B cell (primary cell): ENCODE measurements around the gene ACO1. TPM values are rescaled to one million over a fixed set of nuclear protein-coding genes. Genes with fewer than 3 reads are reported as not detected.

Experiments used
- ATAC-seq: fragments of 200-7000 bp; cut with Tn5 transposase; one replicate; pipeline ENCODE4 v1.10.0; 2021; ENCODE audit warnings: low read depth, mild to moderate bottlenecking, moderate number of reproducible peaks, moderate library complexity
- CTCF ChIA-PET: fragments of 350-600 bp; sonication (Branson Sonifier 250); formaldehyde crosslinking; loops from one replicate; lab custom pipeline; 2021; ENCODE audit warnings: antibody characterized with exemption, inconsistent platforms; lab: Charles Lee
- POLR2A ChIA-PET: fragments of 350-600 bp; sonication (Branson Sonifier 250); formaldehyde crosslinking; loops from one replicate; lab custom pipeline; 2021; ENCODE audit warnings: antibody characterized with exemption; lab: Charles Lee
- DNase-seq: peaks from one replicate; pipeline ENCODE4 v3.0.0; 2013
- H2AFZ ChIP-seq: 2 replicates; pipeline ENCODE4 v1.6.1; 2012; ENCODE audit warnings: mild to moderate bottlenecking, low read depth, low read length; ENCODE audit not compliant: insufficient read depth, poor library complexity, severe bottlenecking
- H3K27ac ChIP-seq, 2 donors: 1 replicate in 1 of 2; 2 replicates in 1 of 2; pipeline ENCODE4 v1.5.1; 2012 to 2013; ENCODE audit warnings: low read length in 2 of 2, mild to moderate bottlenecking in 2 of 2, moderate library complexity in 1 of 2
- H3K27me3 ChIP-seq, 4 experiments: fragments of 200-600 bp in 1 of 4; sonication (generic) in 1 of 4; replicated peaks in 1 of 4; 1 replicate in 2 of 4; 2 replicates in 2 of 4; pipeline versions ENCODE4 v1.6.1 to v1.7.0; 2013 to 2016; ENCODE audit warnings: low read length in 3 of 4, mild to moderate bottlenecking in 2 of 4, mixed read lengths in 1 of 4, moderate library complexity in 1 of 4; ENCODE audit not compliant: insufficient read depth in 4 of 4, control insufficient read depth in 3 of 4; ENCODE audit errors: control extremely low read depth in 1 of 4
- H3K36me3 ChIP-seq, 2 experiments: replicated peaks in 1 of 2; 1 replicate in 1 of 2; 2 replicates in 1 of 2; pipeline versions ENCODE4 v1.6.1 to v1.7.1; 2013; ENCODE audit warnings: low read length in 1 of 2; ENCODE audit not compliant: insufficient read depth in 2 of 2, control insufficient read depth in 1 of 2; ENCODE audit errors: control extremely low read depth in 1 of 2, extremely low read depth in 1 of 2
- H3K4me1 ChIP-seq, 2 donors: fragments of 200-600 bp in 1 of 2; sonication (generic) in 1 of 2; 1 replicate in 1 of 2; 2 replicates in 1 of 2; pipeline versions ENCODE4 v1.5.1 to v1.6.1; 2013 to 2017; ENCODE audit warnings: low read length in 2 of 2; ENCODE audit not compliant: control insufficient read depth in 2 of 2, insufficient read depth in 2 of 2
- H3K4me2 ChIP-seq: replicated peaks from 2 replicates; pipeline ENCODE3; 2012; ENCODE audit warnings: mild to moderate bottlenecking, low read depth, low read length; ENCODE audit not compliant: poor library complexity, severe bottlenecking
- H3K4me3 ChIP-seq, 5 experiments: fragments of 200-600 bp in 1 of 5; sonication (generic) in 1 of 5; 1 replicate in 3 of 5; 2 replicates in 2 of 5; pipeline versions ENCODE4 v1.5.1 to v1.7.0; 2011 to 2016; ENCODE audit warnings: low read length in 4 of 5, mild to moderate bottlenecking in 4 of 5, low read depth in 2 of 5, control low read depth in 1 of 5, moderate library complexity in 1 of 5; ENCODE audit not compliant: insufficient read depth in 1 of 5; ENCODE audit errors: control extremely low read depth in 1 of 5, extremely low read depth in 1 of 5
- H3K79me2 ChIP-seq: fragments of 200-600 bp; sonication (generic); one replicate; pipeline ENCODE4 v1.6.0; 2016; ENCODE audit warnings: low read length; ENCODE audit not compliant: control insufficient read depth, insufficient read depth
- H3K9ac ChIP-seq: fragments of 200-600 bp; sonication (generic); 2 replicates; pipeline ENCODE4 v1.6.1; 2017; ENCODE audit warnings: mild to moderate bottlenecking, low read length, moderate library complexity
- H3K9me3 ChIP-seq, 3 donors: one replicate each; pipeline versions ENCODE4 v1.6.1 to v1.7.1; 2013; ENCODE audit warnings: low read length in 2 of 3; ENCODE audit not compliant: control insufficient read depth in 2 of 3, insufficient read depth in 1 of 3; ENCODE audit errors: control extremely low read depth in 1 of 3
- H4K20me1 ChIP-seq: 2 replicates; pipeline ENCODE4 v1.6.0; 2012; ENCODE audit warnings: mild to moderate bottlenecking, low read length; ENCODE audit not compliant: insufficient read depth, control insufficient read depth, poor library complexity, severe bottlenecking
- H3K27ac Mint-ChIP-seq: one replicate; pipeline ENCODE4 v1.8.0; 2021; ENCODE audit warnings: mixed read lengths
- H3K27me3 Mint-ChIP-seq: one replicate; pipeline ENCODE4 v1.8.0; 2021; ENCODE audit warnings: mixed read lengths
- H3K4me1 Mint-ChIP-seq: one replicate; pipeline ENCODE4 v1.8.0; 2021; ENCODE audit warnings: mixed read lengths
- H3K4me3 Mint-ChIP-seq: one replicate; pipeline ENCODE4 v1.8.0; 2021; ENCODE audit warnings: mixed read lengths
- H3K9me3 Mint-ChIP-seq: one replicate; pipeline ENCODE4 v1.8.0; 2022; ENCODE audit warnings: mixed read lengths; ENCODE audit not compliant: insufficient read depth
- EZH2 ChIP-seq: IDR thresholded peaks from 2 replicates; pipeline ENCODE4 v1.6.1; 2012; ENCODE audit warnings: borderline replicate concordance, low read depth, mild to moderate bottlenecking, moderate library complexity, low read length; ENCODE audit not compliant: insufficient read depth, poor library complexity, severe bottlenecking
- WGBS: methylation state at CpG from one replicate; pipeline ENCODE4 v1.1.5; 2013; ENCODE audit warnings: missing lambda C conversion rate; ENCODE audit not compliant: insufficient coverage; 5-methylcytosine and 5-hydroxymethylcytosine counted together
- intact Hi-C: fragments of 100-400 bp; cut with micrococcal nuclease; formaldehyde crosslinking; loops from one replicate; pipeline ENCODE4 v1.10.0; 2022
- polyA plus RNA-seq: library from polyadenylated mRNA; depleted of rRNA; stranded (reverse); fragments of >200 nt; gene quantifications from 2 replicates; pipeline ENCODE4 v1.2.3, GENCODE V29; 2012
- total RNA-seq, 2 donors: library from RNA; stranded (reverse); fragments of 120-200 nt in 1 of 2; gene quantifications; 1 replicate in 1 of 2; 2 replicates in 1 of 2; pipeline versions ENCODE4 v1.2.3 to v1.2.4, GENCODE V29; 2013 to 2022
- TF ChIP-seq, protein P1 (sequence below): fragments of 200-600 bp; IDR thresholded peaks from one replicate; pipeline ENCODE4 v1.8.0; 2022; ENCODE audit warnings: antibody characterized with exemption, mild to moderate bottlenecking

The ACO1 gene
- total and polyA plus RNA-seq, 2 donors (not counting 1 experiment from before 2014, with no cell fraction given): 1.6 to 9.1 TPM

GRCh38 chr9:32376285-32376684 lies 8.2 kb upstream of the ACO1 start:
- Mint-ChIP-seq H3K9me3 (no peaks in the 10 kb centered on the region), H3K27me3 (peaks cover 26% of the 10 kb centered on the region), H3K4me3 (no peak overlapping the region), H3K27ac (no peak overlapping the region), H3K4me1 (peaks cover 7% of the 10 kb centered on the region)
- H3K4me2 ChIP-seq: no peak overlapping the region
- H4K20me1 ChIP-seq: no peaks in the 10 kb centered on the region
- ChIA-PET POLR2A (no interaction called here), CTCF (interaction anchor here (0.7 to 6.9 kb wide), 6 partner anchors 58 to 592 kb away, joined by 3 to 522 read pairs (median 112); partner anchors contain the start of gene NDUFB6)
- intact Hi-C loops: no loop called here
- no peak overlapping the region for H3K4me3 ChIP-seq
- no peaks in the 10 kb centered on the region for H3K36me3 ChIP-seq
- no peak overlapping the region for H3K27ac ChIP-seq
- H3K4me1 ChIP-seq: peaks cover 0 to 6% of the 10 kb centered on the region in 2 donors
- no peaks in the 10 kb centered on the region for H3K79me2 ChIP-seq
- H3K27me3 ChIP-seq: peaks cover 0 to 15% (median 9%) of the 10 kb centered on the region in 4 experiments
- H2AFZ ChIP-seq: no peak overlapping the region
- ATAC-seq: no peak
- no peak for DNase-seq
- WGBS: no CpG with 5 or more reads among the region's 2 CpGs
- TF ChIP-seq, protein P1, sequence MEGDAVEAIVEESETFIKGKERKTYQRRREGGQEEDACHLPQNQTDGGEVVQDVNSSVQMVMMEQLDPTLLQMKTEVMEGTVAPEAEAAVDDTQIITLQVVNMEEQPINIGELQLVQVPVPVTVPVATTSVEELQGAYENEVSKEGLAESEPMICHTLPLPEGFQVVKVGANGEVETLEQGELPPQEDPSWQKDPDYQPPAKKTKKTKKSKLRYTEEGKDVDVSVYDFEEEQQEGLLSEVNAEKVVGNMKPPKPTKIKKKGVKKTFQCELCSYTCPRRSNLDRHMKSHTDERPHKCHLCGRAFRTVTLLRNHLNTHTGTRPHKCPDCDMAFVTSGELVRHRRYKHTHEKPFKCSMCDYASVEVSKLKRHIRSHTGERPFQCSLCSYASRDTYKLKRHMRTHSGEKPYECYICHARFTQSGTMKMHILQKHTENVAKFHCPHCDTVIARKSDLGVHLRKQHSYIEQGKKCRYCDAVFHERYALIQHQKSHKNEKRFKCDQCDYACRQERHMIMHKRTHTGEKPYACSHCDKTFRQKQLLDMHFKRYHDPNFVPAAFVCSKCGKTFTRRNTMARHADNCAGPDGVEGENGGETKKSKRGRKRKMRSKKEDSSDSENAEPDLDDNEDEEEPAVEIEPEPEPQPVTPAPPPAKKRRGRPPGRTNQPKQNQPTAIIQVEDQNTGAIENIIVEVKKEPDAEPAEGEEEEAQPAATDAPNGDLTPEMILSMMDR: no peak
- TF ChIP-seq EZH2: no peak
- no peak overlapping the region for H3K9ac ChIP-seq
- H3K9me3 ChIP-seq: no peaks in the 10 kb centered on the region

DNA sequence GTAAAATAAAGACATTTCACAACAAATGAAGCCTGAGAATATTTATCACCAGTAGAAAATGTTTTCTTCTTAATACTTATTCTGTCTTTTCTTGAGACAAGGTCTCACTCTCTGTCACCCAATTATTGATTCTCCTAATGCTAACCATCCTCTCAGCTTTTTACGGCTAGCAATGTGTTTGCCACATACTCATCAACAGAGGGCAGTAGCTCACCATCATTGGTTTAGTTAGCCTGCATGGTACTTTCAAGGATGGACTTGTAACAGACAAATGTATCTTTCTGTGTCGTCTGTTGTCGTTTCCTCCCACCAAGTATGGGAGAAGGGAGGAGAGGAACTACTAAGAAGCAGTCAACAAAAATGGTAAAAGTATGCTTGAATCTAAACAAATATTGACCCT lies 5.9 kb upstream of the ACO1 start:
- TF ChIP-seq, protein P1: peak; percentile 70
- no peak for TF ChIP-seq EZH2
- ATAC-seq: peak; percentile 72
- Histone ChIP-seq H3K27ac (no peak overlapping the region), H3K9ac (no peak overlapping the region), H3K79me2 (no peaks in the 10 kb centered on the region), H3K27me3 (peaks cover 0 to 29% (median 20%) of the 10 kb centered on the region in 4 experiments), H4K20me1 (no peaks in the 10 kb centered on the region), H3K9me3 (no peaks in the 10 kb centered on the region), H3K4me1 (peaks cover under 1 to 10% of the 10 kb centered on the region in 2 donors), H2AFZ (peak overlapping the region; percentile 62), H3K4me3 (no peak overlapping the region), H3K4me2 (no peak overlapping the region), H3K36me3 (no peaks in the 10 kb centered on the region)
- H3K27ac Mint-ChIP-seq: no peak overlapping the region
- H3K4me3 Mint-ChIP-seq: no peak overlapping the region
- H3K4me1 Mint-ChIP-seq: peaks cover 8% of the 10 kb centered on the region
- CTCF ChIA-PET: interaction anchor here (0.6 to 6.9 kb wide), 36 partner anchors 11 to 848 kb away, joined by 3 to 522 read pairs (median 5); partner anchors contain the start of genes NDUFB6, RIGI, SMIM27 and TOPORS
- peaks cover 36% of the 10 kb centered on the region for H3K27me3 Mint-ChIP-seq
- intact Hi-C loops: no loop called here
- DNase-seq: peak; percentile 73
- no peaks in the 10 kb centered on the region for H3K9me3 Mint-ChIP-seq
- POLR2A ChIA-PET: interaction anchor here (0.6 kb wide), 1 partner anchor 201 kb away, joined by 3 read pairs; no protein-coding TSS in a partner anchor
- WGBS: no CpG with 5 or more reads among the region's 3 CpGs
